ENCODE results near the gene SPRY4.

GRCh38 chr5:142312399-142312798 lies 12.4 kb downstream of the SPRY4 start:
- no peak for TF ChIP-seq EZH2 (IDR thresholded peaks at IDR 0.05; ENCODE audit: low read length, missing control alignments)
- TF ChIP-seq CTCF (conservative IDR thresholded peaks at IDR 0.05 in 1 of 2, IDR thresholded peaks at IDR 0.05 in 1 of 2; ENCODE audit: low read depth in 1 of 2, low read length in 2 of 2) = no peak

Data from fibroblast of lung (primary cell).